Activated CD8-positive, alpha-beta memory T cell treated with anti-CD3 and anti-CD28 coated beads, Interleukin-2, amount 50 U/mL, for 4 hours (primary cell): ENCODE results near the gene DBT.
"Not testable (repeated sequence)": the region's sequence is repeated elsewhere in the genome, so short reads cannot be mapped to it uniquely, and the experiment has no call there.

Experiments used
- DNase-seq: peaks from one replicate; pipeline ENCODE4 v3.0.0-alpha.2; 2020

The DBT gene

GRCh38 chr1:100249537-100250257, at the start of gene DBT:
Gene DBT (minus strand): TSS chr1:100249834. CDS start chr1:100249820, 14 bp downstream.
- DNase-seq = peak; percentile 87

- no peak for DNase-seq
Observed at GRCh38 chr1:100298512-100298911, 48.9 kb upstream of the DBT start.

GRCh38 chr1:100296997-100297396, 47.4 kb upstream of the DBT start:
- DNase-seq = not testable (repeated sequence)

- DNase-seq = no peak
Observed at GRCh38 chr1:100296140-100296539, 46.5 kb upstream of the DBT start.

GRCh38 chr1:100292711-100293110, 43.1 kb upstream of the DBT start:
- DNase-seq = no peak

GRCh38 chr1:100290291-100290690, 40.7 kb upstream of the DBT start:
- DNase-seq = no peak

GRCh38 chr1:100287162-100287561, 37.5 kb upstream of the DBT start:
- DNase-seq = no peak

- no peak for DNase-seq
Observed at GRCh38 chr1:100284591-100284990, 35.0 kb upstream of the DBT start.

- DNase-seq = no peak
Observed at GRCh38 chr1:100279954-100280682, 30.5 kb upstream of the DBT start.

- no peak for DNase-seq
Observed at GRCh38 chr1:100279358-100279923, 29.8 kb upstream of the DBT start.

- peak; percentile 21 for DNase-seq
Observed at GRCh38 chr1:100277866-100278265, 28.2 kb upstream of the DBT start.

GRCh38 chr1:100268202-100268601, 18.6 kb upstream of the DBT start:
- DNase-seq = no peak

- no peak for DNase-seq
Observed at GRCh38 chr1:100267284-100267683, 17.6 kb upstream of the DBT start.

- DNase-seq = no peak
Observed at GRCh38 chr1:100266741-100267140, 17.1 kb upstream of the DBT start.

GRCh38 chr1:100265931-100266740, 16.5 kb upstream of the DBT start, which contains the start of gene RTCA:
Gene RTCA (plus strand): TSS chr1:100266216. CDS start chr1:100266376, 160 bp downstream.
- peak; percentile 93 for DNase-seq

- no peak for DNase-seq
Observed at GRCh38 chr1:100265562-100265930, 15.9 kb upstream of the DBT start.

GRCh38 chr1:100264081-100264480, 14.4 kb upstream of the DBT start:
- DNase-seq = not testable (repeated sequence)

- no peak for DNase-seq
Observed at GRCh38 chr1:100261686-100262085, 12.1 kb upstream of the DBT start.

GRCh38 chr1:100258427-100258826, 8.8 kb upstream of the DBT start:
- DNase-seq = not testable (repeated sequence)

GRCh38 chr1:100256273-100256672, 6.6 kb upstream of the DBT start:
- not testable (repeated sequence) for DNase-seq

- no peak for DNase-seq
Observed at GRCh38 chr1:100253552-100253951, 3.9 kb upstream of the DBT start.

GRCh38 chr1:100252901-100253300, 3.3 kb upstream of the DBT start:
- no peak for DNase-seq

- no peak for DNase-seq
Observed at GRCh38 chr1:100250807-100251206, 1.2 kb upstream of the DBT start.
